Measurements from ENCODE around the gene TXK. TPM values are rescaled to one million over a fixed set of nuclear protein-coding genes. Genes with fewer than 3 reads are reported as not detected.

TXK gene
- total and polyA plus RNA-seq, 2 of the 13 experiments (the other 11 are each of a cell fraction or from before 2014, with no cell fraction given) = not detected

DNA sequence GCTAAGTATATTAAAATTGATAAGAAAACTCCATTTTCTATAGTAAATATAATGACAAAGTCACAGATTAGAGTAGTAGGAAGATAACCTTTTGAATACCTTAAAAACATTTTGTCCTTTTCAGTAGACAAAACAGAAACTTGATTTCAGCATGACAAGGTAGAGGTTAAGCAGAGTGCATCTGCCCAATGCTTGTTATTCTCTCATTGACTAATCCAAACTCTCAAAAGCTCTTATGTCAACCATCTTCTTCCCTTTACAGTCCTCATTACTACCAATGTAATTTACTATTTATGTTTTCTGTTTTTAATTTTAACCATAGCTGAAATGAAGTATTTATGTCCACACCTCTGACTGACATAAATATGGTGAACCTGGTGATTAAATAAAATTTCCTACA lies 106.4 kb downstream of the TXK start (continued):
- TF ChIP-seq PBX2 (CRISPR knock-in tag; IDR thresholded peaks at IDR 0.05) (no peak), SOX13 (IDR thresholded peaks at IDR 0.05) (no peak), SOX13 (CRISPR knock-in tag; conservative IDR thresholded peaks at IDR 0.05 in 1 of 2, IDR thresholded peaks at IDR 0.05 in 1 of 2) (no peak)

GRCh38 chr4:48025005-48025404 lies 109.0 kb downstream of the TXK start:
- TF ChIP-seq ZNF343 (CRISPR knock-in tag; IDR thresholded peaks at IDR 0.05) (no peak), FOXM1 (CRISPR knock-in tag; IDR thresholded peaks at IDR 0.05) (no peak), GTF3A (CRISPR knock-in tag; conservative IDR thresholded peaks at IDR 0.05) (no peak), TFDP2 (CRISPR knock-in tag; IDR thresholded peaks at IDR 0.05) (no peak), NCOR1 (IDR thresholded peaks at IDR 0.05; ENCODE audit: borderline replicate concordance, low read length) (no peak), FIP1L1 (IDR thresholded peaks at IDR 0.05; ENCODE audit: borderline replicate concordance, insufficient read depth, low read depth, low read length) (no peak), ATM (IDR thresholded peaks at IDR 0.05; ENCODE audit: borderline replicate concordance) (no peak), LCORL (IDR thresholded peaks at IDR 0.05) (no peak), LCORL (CRISPR knock-in tag; IDR thresholded peaks at IDR 0.05) (no peak)
- TF ChIP-seq, protein P1, sequence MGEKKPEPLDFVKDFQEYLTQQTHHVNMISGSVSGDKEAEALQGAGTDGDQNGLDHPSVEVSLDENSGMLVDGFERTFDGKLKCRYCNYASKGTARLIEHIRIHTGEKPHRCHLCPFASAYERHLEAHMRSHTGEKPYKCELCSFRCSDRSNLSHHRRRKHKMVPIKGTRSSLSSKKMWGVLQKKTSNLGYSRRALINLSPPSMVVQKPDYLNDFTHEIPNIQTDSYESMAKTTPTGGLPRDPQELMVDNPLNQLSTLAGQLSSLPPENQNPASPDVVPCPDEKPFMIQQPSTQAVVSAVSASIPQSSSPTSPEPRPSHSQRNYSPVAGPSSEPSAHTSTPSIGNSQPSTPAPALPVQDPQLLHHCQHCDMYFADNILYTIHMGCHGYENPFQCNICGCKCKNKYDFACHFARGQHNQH (CRISPR knock-in tag; IDR thresholded peaks at IDR 0.05) = no peak
- no peak overlapping the region for H3K27ac ChIP-seq (ENCODE audit: extremely low read length, insufficient read depth, low read length)
- H3K4me1 ChIP-seq (ENCODE audit: insufficient read depth, low read length) = no peaks in the 10 kb centered on the region
- no peaks in the 10 kb centered on the region for H4K20me1 ChIP-seq (ENCODE audit: insufficient read depth, low read length)
- DNase-seq (ENCODE audit: low spot score) (no peak), ATAC-seq (no peak), FAIRE-seq (no peak)
- intact Hi-C loops (cut with micrococcal nuclease; ENCODE audit: unreplicated experiment) (no loop called here), in situ Hi-C loops (cut with HindIII; ENCODE audit: extremely low pct_ligation_motif_present, low pct_unique_long_range_greater_than_20kb) (no loop called here)
- ChIA-PET POLR2A (no interaction called here), CTCF (ENCODE audit: low intra/inter-chr PET ratio, low total read pairs) (no interaction called here)
- H3K36me3 ChIP-seq (replicated peaks in 1 of 2; ENCODE audit: control insufficient read depth in 1 of 2, insufficient read depth in 2 of 2, low read length in 2 of 2) = peaks cover 1 to 9% of the 10 kb centered on the region in 2 experiments; a peak in 3 of 5 replicates
- WGBS (ENCODE audit: low lambda C conversion rate) = 79% methylated on average over 2 of the region's 2 CpGs
- H3K79me2 ChIP-seq (ENCODE audit: insufficient read depth, low read length) = no peaks in the 10 kb centered on the region
- H3K4me3 ChIP-seq (replicated peaks in 1 of 3; ENCODE audit: insufficient read depth in 1 of 3, low read depth in 2 of 3, low read length in 3 of 3) = no peak overlapping the region
- BruUV-seq (replicated peaks) = no TSS peak
- H3K27me3 ChIP-seq (ENCODE audit: control insufficient read depth in 1 of 2, insufficient read depth in 2 of 2, low read length in 2 of 2) = no peaks in the 10 kb centered on the region
- no peak overlapping the region for H3K9ac ChIP-seq (ENCODE audit: insufficient read depth, low read depth, low read length)
- H3K9me3 ChIP-seq (ENCODE audit: low read length) = no peaks in the 10 kb centered on the region
- no peak overlapping the region for H3K4me2 ChIP-seq (ENCODE audit: low read depth, low read length)
- H2AFZ ChIP-seq (ENCODE audit: low read length) = no peak overlapping the region

Measured in HepG2 (cell line).